T1000 (cell line): ENCODE results near the gene ABCA9.
"Not testable (repeated sequence)": the region's sequence is repeated elsewhere in the genome, so short reads cannot be mapped to it uniquely, and the experiment has no call there.

Experiments
- DNase-seq: peaks from one replicate; lab custom pipeline; 2025; ENCODE audit warnings: mixed read lengths; lab: John Stamatoyannopoulos, UW

ABCA9 gene

GRCh38 chr17:69060822-69061221, at the start of gene ABCA9:
Gene ABCA9 (minus strand): TSS chr17:69060927. CDS start chr17:69051126, 9,801 bp downstream.
- no peak for DNase-seq

- DNase-seq = no peak
Measured at GRCh38 chr17:69105907-69106730, 45.4 kb upstream of the ABCA9 start.

GRCh38 chr17:69103557-69104233, 43.0 kb upstream of the ABCA9 start:
- DNase-seq = no peak

GRCh38 chr17:69098625-69099024, 37.9 kb upstream of the ABCA9 start:
- no peak for DNase-seq

- DNase-seq = no peak
Measured at GRCh38 chr17:69096541-69096940, 35.8 kb upstream of the ABCA9 start.

GRCh38 chr17:69093995-69094394, 33.3 kb upstream of the ABCA9 start:
- DNase-seq = no peak

GRCh38 chr17:69093279-69093789, 32.6 kb upstream of the ABCA9 start:
- no peak for DNase-seq

GRCh38 chr17:69090365-69090764, 29.6 kb upstream of the ABCA9 start:
- no peak for DNase-seq

- no peak for DNase-seq
Measured at GRCh38 chr17:69088643-69089200, 28.0 kb upstream of the ABCA9 start.

- DNase-seq = no peak
Measured at GRCh38 chr17:69086641-69087040, 25.9 kb upstream of the ABCA9 start.

GRCh38 chr17:69084911-69085310, 24.2 kb upstream of the ABCA9 start:
- no peak for DNase-seq

GRCh38 chr17:69082696-69083095, 22.0 kb upstream of the ABCA9 start:
- no peak for DNase-seq

GRCh38 chr17:69078864-69079263, 18.1 kb upstream of the ABCA9 start:
- no peak for DNase-seq

- no peak for DNase-seq
Measured at GRCh38 chr17:69075823-69076222, 15.1 kb upstream of the ABCA9 start.

- not testable (repeated sequence) for DNase-seq
Measured at GRCh38 chr17:69073392-69073791, 12.7 kb upstream of the ABCA9 start.

- DNase-seq = not testable (repeated sequence)
Measured at GRCh38 chr17:69072803-69073256, 12.1 kb upstream of the ABCA9 start.

GRCh38 chr17:69071233-69071586, 10.5 kb upstream of the ABCA9 start:
- not testable (repeated sequence) for DNase-seq

- not testable (repeated sequence) for DNase-seq
Measured at GRCh38 chr17:69070378-69071232, 9.9 kb upstream of the ABCA9 start.

GRCh38 chr17:69069226-69069750, 8.6 kb upstream of the ABCA9 start:
- DNase-seq = no peak

GRCh38 chr17:69067274-69068047, 6.7 kb upstream of the ABCA9 start:
- DNase-seq = no peak

- no peak for DNase-seq
Measured at GRCh38 chr17:69066482-69066881, 5.8 kb upstream of the ABCA9 start.
